ENCODE data around the gene VWA3A. TPM values are rescaled to one million over a fixed set of nuclear protein-coding genes. Genes with fewer than 3 reads are reported as not detected.

Gene VWA3A
- total and polyA plus RNA-seq, 2 experiments from 2014 or later, result 0.45 TPM; not detected in 1

GRCh38 chr16:22171953-22172352, 79.6 kb downstream of the VWA3A start:
- ATAC-seq (no peak), DNase-seq (ENCODE audit: low spot score) (no peak)
- Mint-ChIP-seq H3K36me3 (ENCODE audit: low read depth) (peaks cover 4% of the 10 kb centered on the region; the same call in 2 of the 3 replicates), H3K4me1 (no peaks in the 10 kb centered on the region), H3K27ac (no peak overlapping the region), H3K27me3 (ENCODE audit: insufficient read depth, low read depth, poor library complexity) (peaks cover 8% of the 10 kb centered on the region), H3K4me3 (no peak overlapping the region), H3K9me3 (no peaks in the 10 kb centered on the region; the same call in 2 of the 3 replicates)
- Histone ChIP-seq H3K4me3 (no peak overlapping the region), H3K9me2 (ENCODE audit: insufficient read depth) (no peaks in the 10 kb centered on the region), H3K27ac (ENCODE audit: low read depth) (no peak overlapping the region), H3K79me2 (replicated peaks; ENCODE audit: insufficient read depth) (no peaks in the 10 kb centered on the region), H3F3A (replicated peaks; ENCODE audit: low read depth) (no peaks in the 10 kb centered on the region), H3K36me3 (ENCODE audit: insufficient read depth) (no peaks in the 10 kb centered on the region), H3K4me1 (ENCODE audit: insufficient read depth) (no peaks in the 10 kb centered on the region), H4K20me1 (replicated peaks; ENCODE audit: insufficient read depth) (no peaks in the 10 kb centered on the region), H3K4me2 (no peak overlapping the region), H3K27me3 (ENCODE audit: insufficient read depth) (no peaks in the 10 kb centered on the region), H2AFZ (no peak overlapping the region)
- TF ChIP-seq NANOG (IDR thresholded peaks at IDR 0.05; ENCODE audit: borderline replicate concordance), result no peak
- no peak for TF ChIP-seq ZNF462 (CRISPR knock-in tag; IDR thresholded peaks at IDR 0.05)
- no peak for TF ChIP-seq POLR2AphosphoS5 (IDR thresholded peaks at IDR 0.05; ENCODE audit: low read depth)
- no peak for TF ChIP-seq ZNF331 (CRISPR knock-in tag; IDR thresholded peaks at IDR 0.05; ENCODE audit: low read depth)
- no peak for TF ChIP-seq CTCF (conservative IDR thresholded peaks at IDR 0.05; ENCODE audit: low read depth in 2 of 2)
- TF ChIP-seq ETS1 (IDR thresholded peaks at IDR 0.05), result no peak
- TF ChIP-seq REST (IDR thresholded peaks at IDR 0.05; ENCODE audit: unreplicated experiment), result no peak
- TF ChIP-seq EZH2 (IDR thresholded peaks at IDR 0.05; ENCODE audit: low read depth, unreplicated experiment), result no peak
- TF ChIP-seq ZNF114 (CRISPR knock-in tag; IDR thresholded peaks at IDR 0.05), result no peak
- no peak for TF ChIP-seq JUNB (IDR thresholded peaks at IDR 0.05; ENCODE audit: unreplicated experiment)
- TF ChIP-seq EZH2phosphoT487 (IDR thresholded peaks at IDR 0.05; ENCODE audit: unreplicated experiment), result no peak
- TF ChIP-seq CREB1 (CRISPR knock-in tag; IDR thresholded peaks at IDR 0.05; ENCODE audit: low read depth), result no peak
- TF ChIP-seq STAT1 (IDR thresholded peaks at IDR 0.05; ENCODE audit: unreplicated experiment), result no peak
